ENCODE results near the gene BICRA.

BICRA gene

DNA sequence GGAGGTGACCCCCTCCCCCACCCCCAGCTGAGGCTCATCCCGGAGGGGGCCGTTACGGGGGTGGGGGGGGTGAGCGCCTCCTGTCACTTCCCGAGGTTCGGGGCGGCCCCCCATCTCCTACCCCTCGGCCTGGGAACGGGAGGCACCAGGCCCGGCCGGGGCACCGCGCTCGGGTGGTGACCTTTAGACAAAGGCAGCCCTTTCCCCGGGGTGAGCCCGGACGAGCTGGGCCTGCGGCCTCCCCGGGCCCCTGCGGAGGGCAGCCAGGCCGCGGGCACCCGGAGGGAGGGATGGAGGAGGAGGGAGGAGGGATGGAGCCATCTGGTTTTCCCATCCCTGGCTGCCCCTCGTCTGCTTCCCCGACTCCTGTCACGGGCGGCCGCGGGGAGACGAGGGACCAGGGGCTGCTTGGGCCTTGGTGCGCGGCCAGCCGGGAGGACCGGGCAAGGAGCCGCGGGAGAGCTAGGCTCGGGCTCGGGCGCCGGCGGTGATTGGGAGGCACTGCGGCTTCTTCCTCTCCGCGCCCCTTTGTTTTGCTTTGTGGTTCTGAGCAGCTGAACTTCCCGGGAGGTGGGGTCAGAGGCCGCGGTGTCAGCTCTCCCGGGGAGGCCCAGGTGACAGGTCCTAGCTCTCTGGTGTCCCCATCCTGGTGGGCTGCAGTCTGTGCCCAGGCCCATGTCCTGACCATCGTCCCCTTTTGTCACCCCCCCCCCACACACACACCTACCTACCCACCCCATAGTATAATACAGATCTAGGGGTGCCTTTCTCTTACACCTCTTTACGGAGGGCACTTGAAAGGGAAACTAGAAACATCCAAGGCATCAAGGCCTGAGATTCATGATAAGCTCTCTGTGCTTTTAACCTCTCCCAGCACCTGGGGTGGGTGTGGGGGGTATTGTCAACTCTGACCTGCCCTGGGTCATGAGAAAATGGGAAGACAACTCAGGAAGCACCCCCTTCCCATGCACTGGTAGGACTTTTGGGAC, 1.3 kb downstream of the BICRA start:
- DNase-seq: peak; percentile 33 to 40 (median 39)
- no peaks in the 10 kb centered on the region for H3K9me3 Mint-ChIP-seq
- H3K4me3 Mint-ChIP-seq: peak overlapping the region; percentile 85 to 90
- peaks cover 14% of the 10 kb centered on the region for H3K36me3 Mint-ChIP-seq (ENCODE audit: insufficient read depth)
- H3K4me1 Mint-ChIP-seq (ENCODE audit: low read depth in 2 of 2): peaks cover 24 to 33% of the 10 kb centered on the region in 2 donors
- H3K27me3 Mint-ChIP-seq: no peaks in the 10 kb centered on the region
- ATAC-seq (replicated peaks): peak; percentile 9
- peak overlapping the region; percentile 88 to 90 for H3K27ac Mint-ChIP-seq

GRCh38 chr19:47610902-47611301, 2.0 kb downstream of the BICRA start:
- no peak for ATAC-seq (replicated peaks)
- no peak for DNase-seq
- Mint-ChIP-seq H3K4me1 (ENCODE audit: low read depth in 2 of 2) (peaks cover 29 to 39% of the 10 kb centered on the region in 2 donors), H3K36me3 (ENCODE audit: insufficient read depth) (peaks cover 14% of the 10 kb centered on the region), H3K9me3 (no peaks in the 10 kb centered on the region), H3K27ac (peak overlapping the region; percentile 88 to 90), H3K4me3 (peak overlapping the region; percentile 85 to 90), H3K27me3 (no peaks in the 10 kb centered on the region)

GRCh38 chr19:47613165-47614020, 4.5 kb downstream of the BICRA start:
- Mint-ChIP-seq H3K36me3 (ENCODE audit: insufficient read depth) (peaks cover 14% of the 10 kb centered on the region), H3K27me3 (no peaks in the 10 kb centered on the region), H3K4me1 (ENCODE audit: low read depth in 2 of 2) (peaks cover 26 to 41% of the 10 kb centered on the region in 2 donors), H3K4me3 (no peak overlapping the region), H3K9me3 (no peaks in the 10 kb centered on the region), H3K27ac (peak overlapping the region in 1 of 2 donors; percentile 19)
- ATAC-seq (replicated peaks) (no peak), DNase-seq (no peak)

DNA sequence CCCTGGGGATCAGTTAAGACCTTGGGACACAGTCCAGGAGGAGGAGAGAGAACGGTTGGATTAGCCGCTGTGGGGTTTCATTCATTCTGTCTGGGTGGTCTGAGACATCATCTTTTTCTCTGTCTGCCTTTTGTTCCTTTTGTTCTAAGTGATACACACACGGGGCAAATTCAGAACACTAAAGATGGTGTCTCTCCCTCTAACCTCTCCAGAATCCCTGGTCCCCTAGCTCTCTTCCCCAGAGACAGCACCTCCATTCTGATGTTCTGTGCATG, 5.0 kb downstream of the BICRA start:
- Mint-ChIP-seq H3K9me3 (no peaks in the 10 kb centered on the region), H3K36me3 (ENCODE audit: insufficient read depth) (peaks cover 13% of the 10 kb centered on the region), H3K27ac (peak overlapping the region in 1 of 2 donors; percentile 19), H3K4me3 (no peak overlapping the region), H3K4me1 (ENCODE audit: low read depth in 2 of 2) (peaks cover 30 to 41% of the 10 kb centered on the region in 2 donors), H3K27me3 (no peaks in the 10 kb centered on the region)
- ATAC-seq (replicated peaks) (no peak), DNase-seq (no peak)

DNA sequence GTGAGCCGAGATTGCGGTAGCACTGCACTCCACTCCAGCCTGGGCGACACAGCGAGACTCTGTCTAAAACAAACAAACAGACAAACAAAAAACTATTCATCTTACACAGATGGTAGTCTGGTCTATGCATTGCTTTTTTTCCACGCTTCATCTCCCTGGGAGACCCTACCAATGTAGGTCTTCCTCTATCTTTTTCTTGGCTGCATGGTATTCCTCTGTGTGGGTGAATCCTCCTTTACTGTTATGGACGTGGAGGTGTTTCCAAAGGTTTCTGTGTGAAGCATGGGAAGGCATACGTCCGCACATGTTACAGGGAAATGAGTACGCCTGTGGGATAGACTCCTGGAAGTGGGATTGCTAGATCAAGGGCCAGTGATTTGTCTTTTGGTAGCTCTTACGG, 5.6 kb downstream of the BICRA start:
- Mint-ChIP-seq H3K36me3 (ENCODE audit: insufficient read depth) (peaks cover 11% of the 10 kb centered on the region), H3K4me1 (ENCODE audit: low read depth in 2 of 2) (peaks cover 32 to 44% of the 10 kb centered on the region in 2 donors), H3K9me3 (no peaks in the 10 kb centered on the region), H3K4me3 (no peak overlapping the region), H3K27me3 (no peaks in the 10 kb centered on the region), H3K27ac (no peak overlapping the region)
- ATAC-seq (replicated peaks): no peak
- no peak for DNase-seq

GRCh38 chr19:47615230-47615629, 6.3 kb downstream of the BICRA start:
- no peak for ATAC-seq (replicated peaks)
- H3K36me3 Mint-ChIP-seq (ENCODE audit: insufficient read depth): peaks cover 9% of the 10 kb centered on the region
- H3K27ac Mint-ChIP-seq: peak overlapping the region in 1 of 2 donors; percentile 76
- no peak overlapping the region for H3K4me3 Mint-ChIP-seq
- H3K9me3 Mint-ChIP-seq: no peaks in the 10 kb centered on the region
- H3K27me3 Mint-ChIP-seq: no peaks in the 10 kb centered on the region
- no peak for DNase-seq
- H3K4me1 Mint-ChIP-seq (ENCODE audit: low read depth in 2 of 2): peaks cover 35 to 51% of the 10 kb centered on the region in 2 donors

DNA sequence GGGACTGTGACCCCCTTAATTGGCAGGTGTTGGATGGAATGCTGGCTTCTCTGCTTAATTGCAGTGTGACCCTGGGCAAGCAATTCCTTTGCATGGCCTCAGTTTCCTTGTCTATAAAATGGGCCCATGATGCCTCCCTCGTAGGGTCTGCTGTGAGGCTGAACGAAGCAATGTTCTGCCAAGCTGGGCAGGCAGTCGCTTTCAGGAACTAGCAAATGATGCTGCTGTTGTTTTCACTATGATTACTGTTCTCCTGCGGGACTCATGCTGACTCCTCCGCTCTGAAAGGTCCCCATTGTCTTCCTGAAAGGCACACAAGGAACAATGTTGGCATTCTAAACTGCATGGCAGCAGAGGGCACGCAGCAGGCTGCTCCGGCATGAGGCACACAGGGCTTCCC, 6.8 kb downstream of the BICRA start:
- Mint-ChIP-seq H3K27ac (peak overlapping the region in 1 of 2 donors; percentile 76), H3K4me3 (no peak overlapping the region), H3K27me3 (no peaks in the 10 kb centered on the region), H3K4me1 (ENCODE audit: low read depth in 2 of 2) (peaks cover 32 to 47% of the 10 kb centered on the region in 2 donors), H3K9me3 (no peaks in the 10 kb centered on the region), H3K36me3 (ENCODE audit: insufficient read depth) (peaks cover 5% of the 10 kb centered on the region)
- ATAC-seq (replicated peaks) (no peak), DNase-seq (no peak)

DNA sequence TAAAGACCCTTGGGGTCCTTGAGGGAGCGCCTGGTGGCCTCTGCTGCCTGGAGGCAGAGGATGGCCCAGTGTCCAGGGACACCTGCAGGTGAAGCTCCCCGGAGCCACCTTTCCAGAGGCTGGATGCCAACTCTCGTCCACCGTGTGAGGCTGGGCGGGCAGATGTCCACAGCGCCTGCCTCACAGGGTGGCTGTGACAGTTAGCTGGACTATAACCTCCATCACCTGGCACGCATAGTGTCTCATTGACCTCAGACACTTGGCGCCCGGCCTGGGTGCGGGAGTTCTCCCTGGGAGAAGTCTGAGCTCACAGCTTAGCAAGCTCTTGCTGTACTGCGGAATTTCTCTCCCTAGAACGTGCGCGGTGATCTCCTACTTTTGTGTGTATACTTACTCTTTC, 9.8 kb downstream of the BICRA start:
- Mint-ChIP-seq H3K4me1 (ENCODE audit: low read depth in 2 of 2) (peaks cover 26% of the 10 kb centered on the region in 2 donors), H3K27me3 (no peaks in the 10 kb centered on the region)
- no peak for ATAC-seq (replicated peaks)

GRCh38 chr19:47619763-47620162, 10.8 kb downstream of the BICRA start:
- Mint-ChIP-seq H3K27ac (peak overlapping the region in 1 of 2 donors; percentile 77), H3K36me3 (ENCODE audit: insufficient read depth) (peaks cover 8% of the 10 kb centered on the region), H3K9me3 (no peaks in the 10 kb centered on the region), H3K4me3 (no peak overlapping the region), H3K4me1 (ENCODE audit: low read depth in 2 of 2) (peaks cover 24 to 32% of the 10 kb centered on the region in 2 donors), H3K27me3 (no peaks in the 10 kb centered on the region)
- ATAC-seq (replicated peaks) (no peak), DNase-seq (no peak)

More for the DNA sequence above, 9.8 kb downstream of the BICRA start:
- Mint-ChIP-seq H3K4me3 (no peak overlapping the region), H3K36me3 (ENCODE audit: insufficient read depth) (peaks cover 4% of the 10 kb centered on the region), H3K27ac (no peak overlapping the region), H3K9me3 (no peaks in the 10 kb centered on the region)
- no peak for DNase-seq

- DNase-seq: no peak
- no peaks in the 10 kb centered on the region for H3K27me3 Mint-ChIP-seq
- no peak overlapping the region for H3K4me3 Mint-ChIP-seq
- peaks cover 31 to 40% of the 10 kb centered on the region in 2 donors for H3K4me1 Mint-ChIP-seq (ENCODE audit: low read depth in 2 of 2)
- ATAC-seq (replicated peaks): no peak
- peak overlapping the region in 1 of 2 donors; percentile 77 for H3K27ac Mint-ChIP-seq
- H3K9me3 Mint-ChIP-seq: no peaks in the 10 kb centered on the region
- peaks cover 8% of the 10 kb centered on the region for H3K36me3 Mint-ChIP-seq (ENCODE audit: insufficient read depth)
Measured at GRCh38 chr19:47623151-47623920, 14.4 kb downstream of the BICRA start.

GRCh38 chr19:47623921-47624391, 15.0 kb downstream of the BICRA start:
- Mint-ChIP-seq H3K27me3 (no peaks in the 10 kb centered on the region), H3K27ac (peak overlapping the region in 1 of 2 donors; percentile 77), H3K36me3 (ENCODE audit: insufficient read depth) (peaks cover 8% of the 10 kb centered on the region), H3K4me3 (no peak overlapping the region), H3K4me1 (ENCODE audit: low read depth in 2 of 2) (peaks cover 36 to 37% of the 10 kb centered on the region in 2 donors), H3K9me3 (no peaks in the 10 kb centered on the region)
- ATAC-seq (replicated peaks): no peak
- no peak for DNase-seq

DNA sequence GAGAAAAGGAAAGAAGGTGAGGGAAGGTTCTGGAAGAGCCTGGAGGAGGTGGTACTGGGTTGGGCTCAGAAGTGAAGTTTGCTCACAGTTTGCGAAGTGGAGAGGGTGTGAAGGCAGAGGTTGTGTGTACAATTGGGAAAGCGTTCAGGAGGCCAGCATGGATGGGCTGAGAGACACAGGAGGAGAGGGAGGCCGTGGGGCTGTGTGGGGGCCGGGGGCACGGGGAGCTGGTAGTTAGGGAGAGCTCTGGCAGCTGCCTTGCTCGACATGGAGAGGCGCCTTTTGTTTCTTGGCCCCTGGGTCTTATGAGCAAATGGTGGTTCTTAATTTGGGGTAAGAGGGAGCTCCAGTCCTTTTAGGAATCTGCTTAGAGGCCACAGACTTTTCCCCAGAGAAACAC, 16.7 kb downstream of the BICRA start:
- Mint-ChIP-seq H3K27ac (peak overlapping the region in 1 of 2 donors; percentile 10), H3K4me1 (ENCODE audit: low read depth in 2 of 2) (peaks cover 41 to 42% of the 10 kb centered on the region in 2 donors), H3K27me3 (no peaks in the 10 kb centered on the region), H3K4me3 (no peak overlapping the region), H3K9me3 (no peaks in the 10 kb centered on the region), H3K36me3 (ENCODE audit: insufficient read depth) (peaks cover 8% of the 10 kb centered on the region)
- ATAC-seq (replicated peaks) (no peak), DNase-seq (no peak)

DNA sequence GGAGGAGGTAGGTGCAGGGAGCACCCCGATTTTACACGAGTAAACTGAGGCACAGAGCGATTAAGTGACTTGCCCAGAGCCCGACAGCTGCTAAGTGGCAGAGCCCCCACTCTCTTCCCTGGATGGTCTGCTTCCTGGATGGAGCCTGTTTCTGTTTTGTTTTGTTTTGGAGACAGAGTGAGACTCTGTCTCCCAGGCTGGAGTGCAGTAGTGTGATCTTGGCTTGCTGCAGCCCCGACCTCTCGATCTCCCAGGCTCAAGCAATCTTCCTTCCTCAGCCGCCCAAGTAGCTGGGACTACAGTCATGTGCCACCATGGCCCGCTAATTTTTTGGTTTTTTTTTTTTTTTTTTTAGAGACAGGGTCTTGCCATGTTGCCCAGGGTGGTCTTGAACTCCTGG, 17.3 kb downstream of the BICRA start:
- H3K27ac Mint-ChIP-seq: peak overlapping the region in 1 of 2 donors; percentile 10

More for the DNA sequence above, 17.3 kb downstream of the BICRA start:
- Mint-ChIP-seq H3K4me1 (ENCODE audit: low read depth in 2 of 2) (peaks cover 39 to 44% of the 10 kb centered on the region in 2 donors), H3K36me3 (ENCODE audit: insufficient read depth) (peaks cover 8% of the 10 kb centered on the region), H3K27me3 (no peaks in the 10 kb centered on the region), H3K9me3 (no peaks in the 10 kb centered on the region), H3K4me3 (no peak overlapping the region)
- ATAC-seq (replicated peaks) (no peak), DNase-seq (no peak)
